Hematopoietic multipotent progenitor cell treated with erythropoietin and hydrocortisone succinate and interleukin-3 and kit ligand, for 15 days (in vitro differentiated cells): ENCODE measurements around the gene KDM6A.
"Not testable (repeated sequence)": the region's sequence is repeated elsewhere in the genome, so short reads cannot be mapped to it uniquely, and the experiment has no call there.

ENCODE experiments used
- DNase-seq: peaks from one replicate; pipeline ENCODE4 v3.0.0-alpha.2; 2015; ENCODE audit warnings: low spot score

KDM6A gene

DNA sequence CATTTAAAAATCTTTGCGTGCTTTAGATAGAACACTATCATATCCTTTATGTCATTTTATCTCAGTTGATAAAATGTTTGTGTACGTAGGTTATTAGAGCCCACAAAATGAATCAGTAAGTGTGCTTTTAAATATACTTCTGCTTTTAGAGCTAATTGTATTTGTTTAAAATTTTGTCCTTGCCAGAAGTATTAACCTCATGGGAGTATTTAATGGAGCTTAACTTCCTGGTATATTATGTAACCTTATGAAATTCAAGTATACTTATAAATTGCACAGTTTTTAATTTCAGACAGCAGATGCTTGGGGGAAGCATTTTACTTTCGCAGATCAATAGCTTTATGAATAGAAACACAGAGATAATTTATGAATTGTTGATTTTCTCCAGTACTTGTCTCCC lies 237.5 kb downstream of the KDM6A start:
- DNase-seq = no peak

DNA sequence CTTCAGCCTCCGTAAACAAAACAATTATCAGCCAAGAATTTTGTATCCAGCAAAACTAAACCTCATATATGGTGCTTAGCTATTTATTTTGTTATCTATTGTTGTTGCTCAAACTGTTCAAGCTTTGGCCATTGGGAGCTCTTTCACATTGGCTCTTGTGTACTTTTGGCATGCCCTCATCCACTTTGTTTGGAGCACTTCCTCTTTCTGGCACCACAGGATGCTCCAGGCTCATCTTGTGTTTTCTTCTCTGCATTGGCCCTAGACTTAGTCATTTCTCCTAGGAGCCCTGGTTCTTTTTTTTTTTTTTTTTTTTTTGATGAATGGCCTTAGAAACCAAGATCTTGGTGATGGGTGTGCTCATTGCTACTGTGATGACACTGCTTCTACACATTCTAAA lies 253.2 kb downstream of the KDM6A start:
- no peak for DNase-seq

DNA sequence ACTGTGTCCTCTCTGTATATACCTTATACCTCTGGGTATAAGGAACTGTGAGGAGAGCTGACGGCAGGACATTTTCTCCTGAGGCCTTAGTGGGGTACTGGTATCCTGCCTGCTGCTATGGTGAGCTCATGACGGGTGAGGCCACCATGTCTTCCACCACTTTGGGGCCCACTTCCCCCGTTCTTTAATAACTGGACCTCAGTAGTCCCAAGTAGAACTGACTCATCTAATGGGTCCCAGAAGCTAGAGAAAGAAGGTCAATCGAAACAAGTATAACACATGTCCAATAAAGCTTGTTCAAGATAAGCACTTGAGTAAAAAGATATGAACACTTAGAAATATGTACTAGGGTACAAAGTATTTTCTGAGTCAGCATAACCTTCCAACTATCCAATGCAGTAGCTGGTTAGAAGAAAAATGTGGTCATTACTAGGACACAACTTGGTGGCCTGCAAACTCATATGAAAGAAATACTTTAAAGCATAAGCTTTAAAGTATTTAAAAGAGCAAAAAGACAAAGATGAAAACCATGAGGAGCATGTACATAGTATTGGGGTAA lies 256.0 kb downstream of the KDM6A start:
- no peak for DNase-seq

DNA sequence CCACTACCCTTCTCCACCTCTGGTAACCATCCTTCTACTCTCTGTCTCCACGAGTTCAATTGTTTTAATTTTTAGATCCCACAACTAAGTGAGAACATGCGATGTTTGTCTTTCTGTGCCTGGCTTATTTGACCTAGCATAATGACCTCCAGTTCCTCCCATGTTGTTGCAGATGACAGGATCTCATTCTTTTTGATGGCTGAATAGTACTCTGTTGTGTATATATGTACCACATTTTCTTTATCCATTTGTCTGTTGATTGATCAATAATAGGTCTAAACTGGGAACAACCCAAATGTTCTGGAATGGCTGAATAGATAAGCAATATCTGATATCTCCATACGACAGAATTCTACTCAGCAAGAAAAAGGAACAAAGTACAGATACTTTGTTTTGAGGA lies 260.5 kb downstream of the KDM6A start:
- DNase-seq = no peak

DNA sequence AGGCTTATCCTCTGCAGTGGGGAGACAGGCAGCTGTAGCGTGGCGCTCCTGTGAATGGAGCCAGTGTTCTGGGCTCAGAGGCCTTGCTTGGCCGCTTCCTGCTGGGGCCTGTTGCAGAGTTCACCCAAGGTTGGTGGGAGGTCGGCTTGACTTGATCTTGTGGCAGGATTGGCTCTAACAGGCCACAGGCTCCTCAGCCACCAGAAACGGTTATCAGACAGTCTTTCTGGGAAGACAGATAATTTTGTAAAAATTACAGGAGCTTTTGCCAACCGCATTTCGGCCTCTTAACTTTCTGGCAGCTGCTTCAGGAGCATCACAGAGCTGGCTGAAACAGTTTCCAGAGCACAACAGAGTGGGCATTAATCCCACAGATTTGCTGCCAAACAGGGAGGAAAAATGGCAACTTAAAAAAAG lies 261.3 kb downstream of the KDM6A start:
- DNase-seq = no peak

DNA sequence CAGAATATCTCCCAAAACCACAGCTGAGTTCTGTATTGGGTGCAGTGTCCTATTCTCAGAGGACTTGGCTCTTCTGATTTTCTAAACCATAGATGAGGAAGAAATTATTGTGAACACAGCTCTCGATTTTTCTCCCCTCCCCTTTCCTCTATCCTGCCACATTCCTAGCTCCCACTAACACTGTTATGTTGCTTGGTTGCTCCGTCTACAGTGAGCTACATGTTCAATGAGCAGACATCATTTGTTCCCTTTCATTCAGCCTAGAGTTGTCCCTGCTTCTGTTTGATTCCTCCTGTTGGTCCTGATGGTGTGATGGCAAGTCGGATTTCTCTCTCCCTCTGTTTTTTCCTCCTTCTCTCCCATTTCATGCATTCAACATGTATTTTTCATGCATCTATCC lies 261.8 kb downstream of the KDM6A start:
- DNase-seq = no peak

DNA sequence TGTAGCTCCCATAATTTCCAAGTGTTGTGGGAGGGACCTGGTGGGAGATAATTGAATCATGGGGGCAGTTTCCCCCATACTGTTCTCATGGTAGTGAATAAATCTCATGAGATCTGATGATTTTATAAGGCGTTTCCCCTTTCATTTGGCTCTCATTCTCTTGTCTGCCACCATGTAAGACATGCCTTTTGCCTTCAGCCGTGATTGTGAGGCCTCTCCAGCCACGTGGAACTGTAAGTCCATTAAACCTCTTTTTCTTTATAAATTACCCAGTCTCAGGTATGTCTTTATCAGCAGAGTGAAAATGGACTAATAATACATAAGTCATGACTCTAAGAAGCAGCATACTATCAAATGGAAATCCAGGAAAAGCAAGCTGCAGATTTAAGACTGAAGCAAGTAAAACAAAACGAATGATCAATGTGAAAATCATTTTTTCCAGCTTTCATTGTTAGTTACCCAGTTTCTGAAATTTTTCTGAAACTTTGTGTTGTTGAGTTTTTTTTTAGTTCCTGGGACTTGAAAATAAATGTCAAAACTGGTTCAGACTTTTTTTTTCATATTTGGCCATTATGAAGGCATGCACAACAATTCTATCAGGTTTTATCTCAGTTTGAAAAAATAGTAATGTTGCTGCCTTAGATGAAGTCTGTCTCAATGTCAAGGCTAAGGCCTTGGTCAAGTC lies 262.5 kb downstream of the KDM6A start:
- DNase-seq = not testable (repeated sequence)

DNA sequence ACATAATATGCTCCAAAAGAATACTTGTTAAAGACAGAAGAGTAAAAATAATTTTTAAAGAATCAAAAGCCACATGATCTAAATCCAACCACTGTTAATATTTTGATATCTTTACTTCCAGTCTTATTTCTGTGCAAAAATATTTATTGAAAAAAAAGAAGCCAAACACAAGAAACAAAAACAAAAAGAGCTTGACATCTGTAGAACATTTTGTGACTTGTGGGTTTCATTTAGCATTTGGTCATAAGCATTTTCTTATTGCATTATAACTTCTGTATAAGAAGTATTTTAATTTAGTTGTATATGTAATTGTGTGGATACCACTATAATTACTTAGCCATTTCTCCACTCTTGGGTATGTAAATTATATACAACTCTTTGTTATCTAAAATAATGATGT lies 264.5 kb downstream of the KDM6A start:
- no peak for DNase-seq

DNA sequence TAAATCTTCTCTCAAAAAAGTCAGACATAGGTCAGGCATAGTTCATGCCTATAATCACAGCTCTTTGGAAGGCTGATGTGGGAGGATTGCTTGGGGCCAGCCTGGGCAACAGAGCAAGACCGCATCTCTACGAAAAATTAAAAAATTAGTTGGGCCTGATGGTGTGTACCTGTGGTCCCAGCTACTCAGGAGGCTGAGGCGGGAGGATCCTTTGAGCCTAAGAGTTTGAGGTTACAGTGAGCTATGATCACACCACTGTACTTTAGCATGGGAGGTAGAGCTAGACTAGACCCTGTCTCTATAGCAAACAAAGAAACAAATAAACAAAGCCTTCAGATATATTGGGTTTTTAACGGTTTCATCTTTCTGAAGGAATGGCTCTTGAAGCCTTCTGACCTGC lies 265.5 kb downstream of the KDM6A start:
- no peak for DNase-seq

DNA sequence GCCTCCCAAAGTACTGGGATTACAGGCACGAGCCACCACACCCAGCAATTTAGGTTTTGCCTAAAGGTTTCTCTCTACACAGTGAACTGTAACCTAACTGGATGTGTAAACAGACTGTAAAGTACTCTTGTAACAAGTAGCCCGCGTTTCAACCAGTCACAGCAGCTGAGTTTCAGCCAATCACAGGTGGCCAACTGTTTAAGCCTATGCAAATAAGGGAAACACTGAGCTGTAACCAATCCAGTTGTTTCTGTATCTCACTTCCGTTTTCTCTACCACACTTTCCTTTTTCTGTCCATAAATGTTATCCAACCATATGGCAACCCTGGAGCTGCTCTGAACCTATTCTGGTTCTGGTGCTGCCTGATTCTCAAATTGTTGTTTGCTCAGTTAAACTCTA lies 267.8 kb downstream of the KDM6A start:
- no peak for DNase-seq

DNA sequence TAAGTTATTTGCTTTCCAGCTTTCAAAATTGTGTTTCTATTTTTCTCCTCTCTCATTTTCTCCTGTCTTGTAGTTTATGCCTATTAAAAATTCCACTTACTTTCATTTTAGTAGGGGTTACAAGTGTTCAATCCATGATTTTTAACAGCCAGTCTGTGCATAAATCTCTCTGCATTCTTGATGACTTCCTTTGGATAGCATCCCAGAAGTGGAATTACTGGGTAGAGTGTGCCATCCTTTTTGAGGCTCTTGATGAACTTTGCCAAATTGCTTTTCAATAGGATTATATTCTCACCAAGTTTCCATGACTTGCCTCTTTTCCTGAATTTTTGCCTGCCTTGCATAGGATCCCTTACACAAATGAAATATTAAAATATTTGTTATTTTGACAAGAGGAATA lies 269.2 kb downstream of the KDM6A start:
- no peak for DNase-seq

DNA sequence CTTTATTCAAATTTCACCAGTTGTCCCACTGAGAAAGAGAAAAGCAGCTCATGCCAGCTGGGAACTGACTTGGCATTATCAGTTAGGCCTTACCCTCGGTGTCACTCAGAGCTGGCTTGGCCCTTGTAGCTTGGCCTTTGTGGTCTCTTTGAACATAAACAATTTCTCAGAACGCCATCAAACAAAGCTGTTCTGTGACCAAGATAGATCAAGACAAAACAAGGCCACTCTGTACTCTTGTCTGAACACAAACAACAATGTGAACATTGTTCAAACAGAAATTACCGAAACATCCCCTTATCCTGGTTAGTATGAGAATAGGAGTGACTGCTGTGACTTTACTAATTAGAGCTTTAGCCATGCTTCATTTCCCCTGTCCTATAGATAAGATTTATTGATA lies 270.5 kb downstream of the KDM6A start:
- DNase-seq = no peak

DNA sequence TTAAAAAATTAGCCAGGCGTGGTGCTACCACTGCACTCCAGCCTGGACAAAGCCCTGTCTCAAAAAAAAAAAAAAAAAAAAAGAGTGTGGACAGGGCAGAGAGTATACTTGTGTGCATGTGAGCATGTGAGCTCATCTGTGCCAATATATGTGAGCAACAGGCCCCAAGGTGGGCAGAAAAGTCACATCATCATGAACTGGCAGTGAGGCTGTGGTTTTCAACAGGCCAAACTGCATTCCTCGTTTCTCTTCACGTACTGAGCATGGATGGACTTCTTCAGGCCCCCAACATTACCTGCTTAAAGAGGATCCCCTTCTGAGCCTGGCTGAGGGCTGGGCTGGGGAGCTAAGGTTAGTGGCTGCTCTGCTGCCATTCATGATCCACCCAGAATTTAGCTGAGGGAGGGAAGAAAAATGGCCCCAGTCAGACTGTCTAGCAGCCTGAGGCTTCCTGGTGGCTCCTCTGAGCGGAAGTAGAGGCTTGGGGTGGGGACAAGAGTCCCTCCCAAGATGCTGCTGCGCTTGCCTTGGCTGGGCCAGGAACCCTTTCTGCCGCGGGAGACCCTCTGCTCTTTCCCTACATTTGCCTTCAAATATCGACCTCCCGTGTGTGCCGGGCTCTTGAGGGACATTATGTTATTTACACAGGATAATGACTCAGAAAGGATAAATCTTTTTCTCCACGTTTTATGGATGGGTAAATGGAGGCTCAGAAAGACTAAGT lies 272.7 kb downstream of the KDM6A start:
- no peak for DNase-seq

DNA sequence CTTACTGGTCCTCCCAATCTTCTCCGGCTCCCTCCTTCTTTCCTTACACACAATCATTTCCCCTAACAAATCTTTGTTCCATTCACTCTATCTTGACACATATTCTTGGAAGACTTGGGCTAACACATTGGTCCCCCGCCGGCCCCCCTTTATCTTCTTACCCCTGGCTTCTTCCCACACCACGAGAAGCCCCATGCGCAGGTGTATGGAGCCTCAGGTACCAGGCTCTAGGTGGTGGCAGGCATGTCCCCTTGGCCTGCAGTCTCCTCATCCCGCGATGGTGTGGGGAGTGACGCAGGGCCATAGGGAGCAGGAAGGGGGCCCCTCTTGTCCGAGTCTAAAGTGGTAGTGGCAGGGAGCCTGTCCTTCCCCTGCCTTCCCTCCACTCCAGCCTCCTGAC lies 277.8 kb downstream of the KDM6A start:
- no peak for DNase-seq

DNA sequence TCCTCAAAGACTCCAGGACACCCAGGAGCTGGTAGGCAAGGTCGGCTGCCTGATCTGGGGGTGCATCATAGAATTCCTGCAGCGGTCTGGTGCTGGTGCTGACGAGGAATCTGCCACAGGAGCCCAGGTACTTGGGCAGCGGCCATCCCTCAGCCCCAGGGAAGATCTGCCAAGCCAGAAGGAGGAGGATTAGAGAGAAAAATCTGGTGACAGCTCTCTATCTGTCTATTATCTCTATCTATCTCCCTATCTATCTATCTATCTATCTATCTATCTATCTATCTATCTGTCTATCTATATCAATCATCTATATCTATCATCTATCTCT lies 281.0 kb downstream of the KDM6A start:
- no peak for DNase-seq

DNA sequence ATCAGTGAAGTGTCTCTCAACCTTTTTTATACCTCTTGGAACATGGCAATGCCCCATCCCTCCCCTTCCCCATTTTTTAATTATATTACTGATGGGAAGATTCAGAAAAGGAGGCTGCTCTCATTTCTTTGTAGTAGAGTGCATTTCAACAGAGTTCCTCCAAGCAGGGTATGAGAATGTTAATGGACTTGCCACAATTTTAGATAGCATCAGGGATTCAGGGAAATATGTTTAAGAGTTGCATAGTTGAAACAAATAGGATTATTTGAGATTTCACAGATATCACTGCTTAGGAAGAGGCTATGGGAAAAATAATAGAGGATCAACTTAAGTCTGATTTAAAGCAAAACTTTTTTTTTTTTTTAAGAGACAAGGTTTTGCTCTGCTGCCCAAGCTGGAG lies 281.5 kb downstream of the KDM6A start:
- DNase-seq = no peak

DNA sequence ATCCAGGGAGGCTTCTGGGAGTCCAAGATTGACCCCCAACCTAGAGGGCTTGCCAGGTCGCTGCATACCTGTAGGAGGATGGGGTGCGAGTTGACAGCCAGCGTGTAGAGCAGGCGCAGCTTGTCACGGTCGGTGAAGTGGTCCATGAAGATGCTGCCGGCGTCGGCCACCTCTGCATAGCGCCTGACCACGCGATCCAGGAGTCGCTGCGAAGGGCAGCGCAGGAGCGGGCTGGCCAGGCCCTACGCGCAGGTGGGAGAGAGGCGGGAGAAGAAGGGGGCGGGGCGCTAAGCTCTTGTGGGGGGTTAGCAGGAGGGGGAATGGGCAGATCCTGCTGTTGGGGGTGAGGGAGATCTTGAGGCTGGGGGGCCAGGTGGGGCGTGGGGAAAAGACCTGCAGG lies 284.7 kb downstream of the KDM6A start:
- DNase-seq = no peak
